Neural cell (in vitro differentiated cells): ENCODE results near the gene RBBP7.

Source experiments
- CTCF ChIP-seq: fragments of 450-650 bp; IDR thresholded peaks from 2 replicates; pipeline ENCODE4 v1.5.1; 2014; ENCODE audit warnings: antibody characterized with exemption, mild to moderate bottlenecking, moderate library complexity; ENCODE audit not compliant: poor library complexity, severe bottlenecking
- POLR2AphosphoS5 ChIP-seq: IDR thresholded peaks from 2 replicates; pipeline ENCODE4 v1.6.1; 2012

- TF ChIP-seq CTCF (no peak), POLR2AphosphoS5 (no peak)
Measured at GRCh38 chrX:16874458-16875095, 4.4 kb upstream of the RBBP7 start.
